ENCODE measurements around the gene PPT1. TPM values are rescaled to one million over a fixed set of nuclear protein-coding genes. Genes with fewer than 3 reads are reported as not detected.

The PPT1 gene
- total and polyA plus RNA-seq, 2 of the 13 experiments (the other 11 are each of a cell fraction or from before 2014, with no cell fraction given) = 129 TPM

DNA sequence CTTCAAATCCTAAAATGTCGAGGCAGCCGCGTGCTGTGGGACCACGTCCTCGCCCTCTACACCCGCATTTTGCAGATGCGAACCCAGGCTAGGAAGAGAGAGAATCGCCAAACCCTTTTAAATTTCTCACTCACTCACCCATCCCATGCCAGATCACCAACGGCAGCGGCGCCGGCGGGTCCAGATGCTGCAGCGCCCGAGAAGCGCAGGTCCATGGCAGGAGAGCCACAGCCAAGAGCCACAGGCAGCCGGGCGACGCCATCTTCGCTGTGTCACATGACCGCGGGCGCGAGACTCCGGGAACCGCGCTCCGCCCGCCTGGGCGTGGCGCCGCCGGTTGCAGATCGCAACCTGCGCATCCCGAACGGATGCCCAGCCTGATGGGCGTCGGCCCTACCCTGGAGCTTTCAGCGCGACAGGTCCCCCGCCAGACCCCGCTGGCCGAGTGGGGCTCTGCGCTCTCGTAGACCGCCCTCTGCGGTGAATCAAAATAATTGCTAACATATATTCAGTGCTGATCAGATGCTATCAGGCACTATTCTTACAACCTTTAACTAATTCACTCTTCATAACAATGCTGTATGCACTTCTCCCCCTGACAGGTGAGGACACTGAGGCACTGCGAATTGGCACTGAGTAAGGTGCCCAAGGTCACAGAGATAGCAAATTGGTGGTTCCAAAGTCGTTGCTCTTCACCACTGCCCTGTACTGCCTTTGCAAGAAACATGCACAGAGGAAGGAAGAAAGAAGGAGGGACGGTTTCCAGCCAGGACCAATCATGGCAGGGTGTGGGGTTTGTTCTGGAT, at the start of gene PPT1 (continued):
- TF ChIP-seq PAX8 (CRISPR knock-in tag; IDR thresholded peaks at IDR 0.05; ENCODE audit: borderline replicate concordance) (no peak), BCL6 (CRISPR knock-in tag; IDR thresholded peaks at IDR 0.05) (peak; percentile 26), NFYB (CRISPR knock-in tag; IDR thresholded peaks at IDR 0.05) (peak; percentile 22; the same call in 1 of the 2 replicates), ZNF224 (CRISPR knock-in tag; IDR thresholded peaks at IDR 0.05) (peak; percentile 80; the same call in 1 of the 2 replicates), ZNF441 (CRISPR knock-in tag; IDR thresholded peaks at IDR 0.05; ENCODE audit: borderline replicate concordance) (peak; percentile 71; the same call in 1 of the 2 replicates), ZNF18 (CRISPR knock-in tag; IDR thresholded peaks at IDR 0.05; ENCODE audit: insufficient replicate concordance) (peak; percentile 59), ARID2 (CRISPR knock-in tag; IDR thresholded peaks at IDR 0.05; ENCODE audit: borderline replicate concordance) (no peak), NR2C2 (CRISPR knock-in tag; IDR thresholded peaks at IDR 0.05; ENCODE audit: borderline replicate concordance) (no peak), SOX6 (IDR thresholded peaks at IDR 0.05) (no peak), SOX6 (CRISPR knock-in tag; IDR thresholded peaks at IDR 0.05) (peak; percentile 16; the same call in 1 of the 2 replicates), HMGXB4 (CRISPR knock-in tag; IDR thresholded peaks at IDR 0.05; ENCODE audit: borderline replicate concordance in 1 of 2, low read depth in 1 of 2) (peak in 1 of 2 experiments; percentile 61; a peak in 2 of 4 replicates), ZNF12 (CRISPR knock-in tag; IDR thresholded peaks at IDR 0.05) (peak; percentile 70; the same call in 1 of the 2 replicates), ATF7 (IDR thresholded peaks at IDR 0.05) (no peak), ATF7 (CRISPR knock-in tag; IDR thresholded peaks at IDR 0.05) (no peak), KLF9 (CRISPR knock-in tag; IDR thresholded peaks at IDR 0.05; ENCODE audit: low read depth) (peak; percentile 71; the same call in 1 of the 2 replicates), RORA (CRISPR knock-in tag; IDR thresholded peaks at IDR 0.05) (no peak), ZNF251 (CRISPR knock-in tag; IDR thresholded peaks at IDR 0.05) (no peak), TEAD3 (CRISPR knock-in tag; optimal IDR thresholded peaks at IDR 0.05; ENCODE audit: borderline replicate concordance) (peak; percentile 52), KDM5A (IDR thresholded peaks at IDR 0.05; ENCODE audit: borderline replicate concordance, low read length) (peak; percentile 90), RELA (CRISPR knock-in tag; IDR thresholded peaks at IDR 0.05) (no peak; the same call in 1 of the 2 replicates), BCL3 (CRISPR knock-in tag; IDR thresholded peaks at IDR 0.05) (peak; percentile 93), ARHGAP35 (CRISPR knock-in tag; IDR thresholded peaks at IDR 0.05; ENCODE audit: borderline replicate concordance) (peak; percentile 84), SNAPC2 (CRISPR knock-in tag; IDR thresholded peaks at IDR 0.05) (peak; percentile 69; the same call in 1 of the 2 replicates)
